Parathyroid adenoma (tissue), 2 donors: ENCODE data around the gene TMEM242.

Source experiments
- H2AFZ ChIP-seq: fragments of 300-600 bp; sonication (generic); one replicate; pipeline ENCODE4 v1.7.0; 2017; ENCODE audit warnings: antibody characterized with exemption, mild to moderate bottlenecking
- H3K27ac ChIP-seq: fragments of 300-600 bp; sonication (generic); one replicate; pipeline ENCODE4 v1.7.0; 2017
- H3K27me3 ChIP-seq: fragments of 300-600 bp; sonication (generic); one replicate; pipeline ENCODE4 v1.7.0; 2017; ENCODE audit warnings: low read length; ENCODE audit not compliant: control insufficient read depth, insufficient read depth
- H3K36me3 ChIP-seq: fragments of 300-600 bp; sonication (generic); one replicate; pipeline ENCODE4 v1.7.0; 2017; ENCODE audit warnings: low read length; ENCODE audit not compliant: control insufficient read depth, insufficient read depth
- H3K4me1 ChIP-seq: fragments of 300-600 bp; sonication (generic); one replicate; pipeline ENCODE4 v1.7.0; 2017; ENCODE audit warnings: control low read depth
- H3K4me2 ChIP-seq: fragments of 300-600 bp; sonication (generic); one replicate; pipeline ENCODE4 v1.7.0; 2017; ENCODE audit warnings: low read length
- H3K4me3 ChIP-seq: fragments of 300-600 bp; sonication (generic); one replicate; pipeline ENCODE4 v1.7.0; 2017; ENCODE audit warnings: low read depth, low read length
- H3K79me2 ChIP-seq: fragments of 300-600 bp; sonication (generic); one replicate; pipeline ENCODE4 v1.7.0; 2017; ENCODE audit warnings: control low read depth
- H3K9ac ChIP-seq: fragments of 300-600 bp; sonication (generic); one replicate; pipeline ENCODE4 v1.7.0; 2017; ENCODE audit warnings: mild to moderate bottlenecking
- H3K9me3 ChIP-seq: fragments of 300-600 bp; sonication (generic); one replicate; pipeline ENCODE4 v1.7.0; 2017; ENCODE audit warnings: low read length; ENCODE audit not compliant: control insufficient read depth
- TF ChIP-seq, protein P1 (sequence below): fragments of 300-600 bp; sonication (generic); IDR thresholded peaks from one replicate; pipeline ENCODE4 v1.7.0; 2017; ENCODE audit warnings: antibody characterized with exemption, mild to moderate bottlenecking
- donor health status: primary hyperparathyroidism.

The TMEM242 gene

GRCh38 chr6:157242791-157243190, 80.5 kb downstream of the TMEM242 start:
- Histone ChIP-seq H3K36me3 (no peaks in the 10 kb centered on the region), H3K4me1 (no peaks in the 10 kb centered on the region), H3K9ac (no peak overlapping the region), H3K4me2 (no peak overlapping the region), H2AFZ (no peak overlapping the region), H3K27me3 (no peaks in the 10 kb centered on the region), H3K79me2 (no peaks in the 10 kb centered on the region), H3K27ac (no peak overlapping the region), H3K9me3 (no peaks in the 10 kb centered on the region), H3K4me3 (no peak overlapping the region)
- TF ChIP-seq, protein P1, sequence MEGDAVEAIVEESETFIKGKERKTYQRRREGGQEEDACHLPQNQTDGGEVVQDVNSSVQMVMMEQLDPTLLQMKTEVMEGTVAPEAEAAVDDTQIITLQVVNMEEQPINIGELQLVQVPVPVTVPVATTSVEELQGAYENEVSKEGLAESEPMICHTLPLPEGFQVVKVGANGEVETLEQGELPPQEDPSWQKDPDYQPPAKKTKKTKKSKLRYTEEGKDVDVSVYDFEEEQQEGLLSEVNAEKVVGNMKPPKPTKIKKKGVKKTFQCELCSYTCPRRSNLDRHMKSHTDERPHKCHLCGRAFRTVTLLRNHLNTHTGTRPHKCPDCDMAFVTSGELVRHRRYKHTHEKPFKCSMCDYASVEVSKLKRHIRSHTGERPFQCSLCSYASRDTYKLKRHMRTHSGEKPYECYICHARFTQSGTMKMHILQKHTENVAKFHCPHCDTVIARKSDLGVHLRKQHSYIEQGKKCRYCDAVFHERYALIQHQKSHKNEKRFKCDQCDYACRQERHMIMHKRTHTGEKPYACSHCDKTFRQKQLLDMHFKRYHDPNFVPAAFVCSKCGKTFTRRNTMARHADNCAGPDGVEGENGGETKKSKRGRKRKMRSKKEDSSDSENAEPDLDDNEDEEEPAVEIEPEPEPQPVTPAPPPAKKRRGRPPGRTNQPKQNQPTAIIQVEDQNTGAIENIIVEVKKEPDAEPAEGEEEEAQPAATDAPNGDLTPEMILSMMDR, result no peak

DNA sequence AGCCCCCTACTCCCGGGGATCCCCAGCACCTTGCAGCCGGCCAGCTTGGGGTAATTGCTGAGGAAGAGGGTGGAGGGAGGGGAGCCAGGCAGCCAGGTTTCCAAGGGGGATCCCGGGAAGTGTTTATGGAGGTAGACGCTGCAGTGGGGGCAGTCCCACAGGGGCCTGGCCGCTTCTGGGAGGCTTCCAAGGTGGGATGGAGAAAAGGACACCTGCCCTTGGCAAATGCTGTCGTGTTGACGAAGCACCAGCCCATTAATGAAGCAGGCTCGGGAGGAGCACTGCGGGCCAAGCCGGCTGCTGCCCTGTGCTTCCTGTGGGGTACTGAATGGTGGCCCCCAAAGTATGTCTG, 82.4 kb downstream of the TMEM242 start:
- H3K4me3 ChIP-seq, result no peak overlapping the region
- H3K9me3 ChIP-seq, result no peaks in the 10 kb centered on the region
- no peaks in the 10 kb centered on the region for H3K27me3 ChIP-seq
- H2AFZ ChIP-seq, result no peak overlapping the region
- H3K79me2 ChIP-seq, result no peaks in the 10 kb centered on the region
- no peak overlapping the region for H3K9ac ChIP-seq
- TF ChIP-seq, protein P1, result no peak
- peaks cover 11% of the 10 kb centered on the region for H3K4me1 ChIP-seq
- no peaks in the 10 kb centered on the region for H3K36me3 ChIP-seq
- H3K27ac ChIP-seq, result no peak overlapping the region
- no peak overlapping the region for H3K4me2 ChIP-seq

DNA sequence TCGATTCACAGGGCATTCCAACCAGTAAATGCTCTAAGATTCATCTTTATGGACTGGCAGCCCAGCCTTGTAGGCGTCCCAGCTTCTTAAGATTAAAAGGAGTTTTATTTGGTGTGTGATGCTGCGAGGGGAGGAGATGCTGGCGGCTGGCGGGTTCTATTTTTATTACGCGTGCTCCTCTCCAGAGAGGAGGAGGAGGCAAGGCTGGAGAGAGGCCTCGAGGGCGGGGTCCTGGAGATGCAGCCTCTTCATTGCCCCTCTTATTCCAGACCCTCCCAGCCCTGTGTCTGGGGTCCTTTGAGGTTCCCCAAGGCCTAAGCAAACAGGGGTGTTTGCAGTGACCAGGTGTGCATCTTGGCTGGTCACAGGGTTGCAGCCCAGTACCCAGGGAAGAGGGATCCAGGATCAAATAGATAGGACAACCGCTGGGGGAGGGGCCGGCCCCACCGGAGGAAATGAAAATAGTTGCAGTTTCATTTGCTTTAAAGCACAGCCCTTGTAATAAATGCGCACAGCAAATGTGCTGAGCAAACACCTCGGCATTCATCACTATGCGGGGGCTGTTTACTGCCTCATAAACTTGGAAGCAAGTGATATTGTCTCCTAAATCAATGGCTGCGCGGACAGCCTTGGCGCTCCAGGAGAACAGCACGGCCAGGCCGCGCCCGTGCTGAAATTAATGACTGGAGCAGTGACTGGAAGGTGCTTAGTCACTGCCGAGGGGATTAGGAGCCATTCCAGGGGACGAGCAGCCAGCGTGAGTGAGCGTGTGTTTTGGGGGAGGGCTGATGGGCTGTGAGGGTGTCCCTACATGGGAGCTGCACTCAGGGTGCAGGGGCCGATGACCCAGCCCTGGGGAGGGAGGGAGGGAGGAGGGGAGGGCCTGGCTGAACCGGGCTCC, 83.0 kb downstream of the TMEM242 start:
- Histone ChIP-seq H3K79me2 (no peaks in the 10 kb centered on the region), H3K9ac (no peak overlapping the region)
- TF ChIP-seq, protein P1, result no peak

GRCh38 chr6:157239671-157240058, 83.7 kb downstream of the TMEM242 start:
- Histone ChIP-seq H3K9ac (no peak overlapping the region), H3K79me2 (no peaks in the 10 kb centered on the region), H3K4me3 (no peak overlapping the region), H3K4me2 (no peak overlapping the region), H3K9me3 (no peaks in the 10 kb centered on the region), H3K27ac (no peak overlapping the region), H3K4me1 (peaks cover 11% of the 10 kb centered on the region), H3K27me3 (no peaks in the 10 kb centered on the region), H2AFZ (no peak overlapping the region), H3K36me3 (no peaks in the 10 kb centered on the region)
- TF ChIP-seq, protein P1, result no peak

More for the DNA sequence above, 83.0 kb downstream of the TMEM242 start:
- H3K36me3 ChIP-seq, result no peaks in the 10 kb centered on the region
- no peaks in the 10 kb centered on the region for H3K27me3 ChIP-seq
- no peak overlapping the region for H3K4me2 ChIP-seq
- no peak overlapping the region for H3K4me3 ChIP-seq
- no peak overlapping the region for H2AFZ ChIP-seq
- no peaks in the 10 kb centered on the region for H3K9me3 ChIP-seq
- no peak overlapping the region for H3K27ac ChIP-seq
- peaks cover 11% of the 10 kb centered on the region for H3K4me1 ChIP-seq
